Measurements from ENCODE around the gene KRT83.
"Not testable (repeated sequence)": the region's sequence is repeated elsewhere in the genome, so short reads cannot be mapped to it uniquely, and the experiment has no call there.

The KRT83 gene

DNA sequence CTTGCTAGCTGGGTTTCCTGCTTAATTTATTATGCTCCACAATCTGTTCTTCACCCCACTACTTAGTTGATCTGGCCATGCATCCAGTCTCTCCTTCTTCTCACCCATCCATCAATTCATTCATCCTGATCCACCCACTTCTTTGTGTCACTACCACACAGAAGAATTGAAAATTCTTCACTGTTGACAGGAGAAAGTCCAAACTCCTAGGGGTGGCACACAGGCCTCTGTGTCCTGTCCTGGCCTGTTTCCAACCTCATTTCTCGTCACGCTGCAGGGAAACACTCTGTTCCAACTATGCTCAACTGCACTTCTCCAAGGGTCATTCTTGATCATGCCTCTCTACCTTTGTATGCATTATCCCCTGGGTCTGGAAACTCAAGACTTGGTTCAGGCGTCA lies 10.6 kb upstream of the KRT83 start:
- DNase-seq (ENCODE audit: low read depth), result no peak

DNA sequence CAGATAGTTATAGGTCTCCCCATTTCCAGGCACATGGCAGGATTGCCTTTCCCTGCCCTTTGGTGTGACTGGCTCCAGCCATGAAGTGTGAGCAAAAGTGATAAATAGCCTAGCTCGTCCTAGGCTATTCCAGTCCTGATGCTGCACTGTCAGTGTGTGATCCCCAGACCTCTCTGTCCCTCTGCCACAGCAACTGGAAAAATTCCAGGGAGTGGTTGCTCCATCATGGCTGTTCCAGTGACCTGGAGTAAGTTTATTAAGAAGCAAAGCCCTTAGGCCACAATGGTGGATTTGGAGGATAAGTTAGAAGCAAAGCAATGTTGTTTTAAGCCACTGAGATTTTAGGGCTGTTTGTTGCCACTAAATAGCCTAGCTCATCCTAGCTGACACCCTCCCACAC lies 9.8 kb upstream of the KRT83 start:
- no peak for DNase-seq (ENCODE audit: low read depth)

GRCh38 chr12:52327830-52328500 lies 6.8 kb upstream of the KRT83 start:
- no peak for DNase-seq (ENCODE audit: low read depth)

- peak; percentile 73 for DNase-seq (ENCODE audit: low read depth)
Observed at GRCh38 chr12:52327052-52327829, 6.0 kb upstream of the KRT83 start.

DNA sequence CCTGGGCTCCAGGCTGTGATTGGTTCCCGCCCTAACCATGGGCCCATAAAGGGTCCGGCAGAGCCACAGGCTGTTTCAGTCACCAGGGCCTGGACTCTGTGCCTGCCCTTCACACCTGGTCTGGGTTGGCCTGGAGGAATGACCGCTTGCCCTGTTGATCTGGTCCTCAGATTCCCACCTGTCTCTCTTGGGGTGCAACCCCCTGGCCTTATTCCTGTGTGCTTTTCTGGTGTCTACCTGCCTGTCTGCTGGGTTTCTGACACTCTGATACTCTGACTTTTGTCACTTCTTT lies 2.9 kb upstream of the KRT83 start:
- no peak for DNase-seq (ENCODE audit: low read depth)

DNA sequence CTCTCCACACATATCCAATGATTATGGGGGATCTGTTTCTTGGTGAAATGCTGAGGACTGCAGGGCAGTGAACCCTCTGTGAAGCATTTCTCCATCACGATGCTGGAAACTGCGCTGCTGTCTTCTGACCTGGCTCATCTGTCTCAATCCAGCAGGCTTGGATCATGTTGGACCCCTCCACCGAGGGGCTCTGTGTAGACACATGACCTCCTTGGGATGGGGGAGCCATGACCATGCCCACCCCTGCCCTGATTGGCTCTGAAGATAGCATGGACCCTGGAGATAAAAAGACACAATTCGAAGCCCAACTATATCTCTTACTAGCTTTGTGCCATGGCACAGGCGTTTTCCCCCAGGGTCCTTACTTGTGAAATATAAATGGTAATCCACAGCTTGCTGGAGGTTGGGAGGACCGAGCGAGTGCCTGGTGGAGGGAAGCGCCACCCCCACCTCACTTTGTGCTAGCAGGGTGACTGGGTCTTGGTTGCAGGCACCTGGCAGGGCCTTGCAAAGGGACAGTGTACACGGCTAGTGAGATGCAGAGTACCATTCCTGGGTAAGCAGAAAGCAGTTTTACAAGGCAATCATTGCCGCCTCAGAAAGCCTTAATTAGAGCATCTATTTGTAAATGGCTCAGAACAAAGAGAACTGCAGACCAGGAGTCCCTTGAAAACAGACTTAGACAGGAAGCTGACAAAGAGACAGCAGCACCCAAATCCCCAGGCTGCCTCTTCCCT lies 2.4 kb upstream of the KRT83 start:
- no peak for DNase-seq (ENCODE audit: low read depth)

DNA sequence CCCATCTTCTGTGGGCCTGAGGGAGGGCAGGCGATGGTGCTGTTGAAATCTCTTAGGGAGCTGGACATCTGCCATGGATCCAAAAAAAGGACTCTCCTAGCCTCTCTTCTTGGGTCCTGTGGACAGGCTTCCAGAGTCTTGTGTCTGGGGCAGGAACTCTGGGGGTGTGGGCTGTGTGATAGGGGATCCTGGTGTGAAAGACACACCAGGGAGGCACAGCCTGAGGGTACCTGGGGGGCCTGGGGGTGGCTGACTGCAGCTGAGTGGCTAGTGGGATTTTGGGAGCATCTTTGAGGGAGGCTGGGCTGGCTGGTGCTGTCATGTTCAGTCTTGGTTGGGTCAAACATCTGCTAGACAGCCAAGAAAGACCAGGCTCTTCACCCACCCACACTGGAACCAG lies 1.8 kb upstream of the KRT83 start:
- no peak for DNase-seq (ENCODE audit: low read depth)

GRCh38 chr12:52322069-52322468 lies 871 bp upstream of the KRT83 start:
- no peak for DNase-seq (ENCODE audit: low read depth)

DNA sequence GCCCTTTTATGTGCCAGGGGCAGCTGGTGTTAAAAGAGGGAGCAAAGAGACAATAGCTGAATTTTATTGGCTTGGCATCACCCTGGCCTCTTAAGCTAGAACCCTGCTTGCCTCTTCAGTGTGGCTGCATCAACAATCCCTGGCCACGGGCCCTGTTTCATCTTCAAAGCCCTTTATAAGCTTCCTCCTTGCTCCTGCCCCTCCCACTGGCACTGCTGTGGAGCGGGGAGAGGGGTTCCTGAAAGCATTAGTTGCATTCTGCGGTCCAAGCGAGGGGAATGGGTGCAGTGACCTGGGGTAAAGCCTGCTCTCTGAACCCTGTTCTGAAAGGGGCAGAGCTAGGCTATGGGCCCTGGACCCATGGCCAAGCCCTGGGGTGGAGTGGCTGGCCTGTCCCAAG lies 220 bp upstream of the KRT83 start:
- no peak for DNase-seq (ENCODE audit: low read depth)

- no peak for DNase-seq (ENCODE audit: low read depth)
Observed at GRCh38 chr12:52319097-52319496, 2.1 kb downstream of the KRT83 start.

DNA sequence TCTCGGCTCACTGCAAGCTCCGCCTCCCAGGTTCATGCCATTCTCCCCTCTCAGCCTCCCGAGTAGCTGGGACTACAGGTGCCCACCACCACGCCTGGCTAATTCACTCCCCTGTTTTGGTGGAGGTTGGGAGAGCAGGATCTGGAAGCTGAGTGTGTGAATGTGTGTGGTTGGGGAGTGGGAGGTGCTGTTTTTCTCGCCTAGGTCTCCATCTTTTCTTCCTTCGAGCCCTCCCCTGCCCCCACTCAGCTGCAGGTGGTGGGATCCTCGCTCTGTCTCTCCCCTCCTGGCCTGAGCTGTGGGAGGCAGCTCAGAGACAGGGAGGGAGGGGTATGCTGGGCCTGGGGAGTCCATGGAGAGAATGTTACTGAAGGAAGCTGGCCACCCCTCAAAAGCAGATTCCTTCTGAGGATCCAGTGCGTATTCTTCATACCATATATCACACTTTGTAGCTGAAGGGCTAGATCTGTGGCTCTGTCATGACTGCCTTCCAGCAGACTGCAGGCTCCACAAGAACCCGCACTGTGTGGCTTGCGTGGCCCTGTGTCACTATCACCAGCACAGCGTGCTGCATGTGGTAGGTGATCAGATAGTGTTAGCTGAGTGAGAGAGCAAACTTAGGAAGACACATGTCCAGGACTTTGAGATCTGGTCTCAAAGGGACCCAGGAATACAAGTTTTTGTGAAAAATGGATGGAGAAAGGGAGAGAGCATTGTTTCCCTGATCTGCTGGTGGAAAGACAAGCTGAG lies 2.8 kb downstream of the KRT83 start:
- DNase-seq (ENCODE audit: low read depth), result no peak

GRCh38 chr12:52317468-52318052 lies 3.6 kb downstream of the KRT83 start:
- DNase-seq (ENCODE audit: low read depth), result no peak

GRCh38 chr12:52316701-52317100 lies 4.5 kb downstream of the KRT83 start:
- DNase-seq (ENCODE audit: low read depth), result no peak

- no peak for DNase-seq (ENCODE audit: low read depth)
Observed at GRCh38 chr12:52316290-52316689, 4.9 kb downstream of the KRT83 start.

GRCh38 chr12:52315721-52316120 lies 5.5 kb downstream of the KRT83 start:
- not testable (repeated sequence) for DNase-seq (ENCODE audit: low read depth)

DNA sequence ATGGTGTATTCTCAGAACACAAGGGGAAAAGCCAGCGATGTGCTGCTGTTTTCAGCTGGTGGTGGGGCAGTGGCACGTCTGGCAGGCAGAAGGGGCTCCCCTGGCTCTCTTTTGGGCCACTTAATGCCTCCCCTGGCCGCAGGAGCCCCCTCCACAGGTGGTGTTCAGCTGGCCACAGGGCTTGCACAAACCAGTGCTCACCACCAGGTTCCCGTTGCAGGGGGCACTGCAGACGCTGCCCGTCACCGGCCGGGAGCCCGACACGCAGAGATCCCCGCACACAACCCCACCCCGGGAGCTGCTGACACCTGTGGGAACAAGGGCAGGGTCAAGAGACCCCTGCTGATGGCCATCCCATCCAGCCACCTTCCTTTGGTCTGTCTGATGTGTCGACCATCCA lies 6.7 kb downstream of the KRT83 start:
- no peak for DNase-seq (ENCODE audit: low read depth)

GRCh38 chr12:52313926-52314325 lies 7.3 kb downstream of the KRT83 start:
- DNase-seq (ENCODE audit: low read depth), result no peak

DNA sequence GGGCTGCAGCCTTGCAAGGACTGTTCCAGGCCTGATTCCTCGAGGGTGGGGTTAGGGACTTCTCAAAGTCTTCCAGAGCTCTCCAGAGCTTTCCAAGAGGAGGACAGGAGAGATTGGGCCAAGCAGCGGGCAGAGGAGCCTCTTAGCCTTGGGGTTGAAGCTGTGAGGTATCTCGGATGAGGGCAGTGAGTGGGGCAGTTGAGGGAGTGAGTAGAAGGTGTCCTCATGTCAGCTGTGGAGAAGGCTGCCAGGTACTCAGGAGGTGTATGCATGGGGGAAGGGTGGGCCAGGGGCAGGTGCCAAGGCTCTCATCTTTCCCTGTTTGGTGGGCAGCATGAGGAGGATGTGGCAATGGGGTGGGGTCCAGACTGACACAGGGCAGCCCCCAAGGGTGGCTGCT lies 7.7 kb downstream of the KRT83 start:
- no peak for DNase-seq (ENCODE audit: low read depth)

DNA sequence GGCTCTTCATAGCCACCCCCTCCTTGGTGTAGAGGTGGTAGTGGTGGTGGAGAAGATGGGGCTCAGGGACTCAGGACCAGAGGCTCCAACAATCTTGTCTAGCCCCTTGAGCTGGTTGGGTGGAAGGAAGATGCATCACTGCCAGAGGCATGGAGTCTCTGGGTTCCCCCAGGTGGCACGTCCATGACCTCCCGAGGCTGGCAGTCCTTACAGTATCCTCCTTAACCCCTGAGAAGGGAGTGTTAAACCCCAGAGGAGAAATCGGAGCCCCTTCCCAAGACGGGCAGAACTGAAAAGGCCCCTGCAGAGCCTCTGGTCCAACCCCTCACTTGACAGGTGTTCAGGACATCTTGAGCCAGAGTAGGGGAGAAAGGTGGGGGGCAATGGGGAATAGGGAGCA lies 9.1 kb downstream of the KRT83 start:
- DNase-seq (ENCODE audit: low read depth), result no peak

- no peak for DNase-seq (ENCODE audit: low read depth)
Observed at GRCh38 chr12:52311285-52311648, 9.9 kb downstream of the KRT83 start.

GRCh38 chr12:52310622-52311284 lies 10.4 kb downstream of the KRT83 start:
- DNase-seq (ENCODE audit: low read depth), result no peak

Data from stimulated activated CD4-positive, alpha-beta T cell treated with anti-CD3 and anti-CD28 coated beads, Interleukin-2, amount 100 ng/mL, for 4 hours (primary cell).